GM18526 (cell line): ENCODE data around the gene ALDH1A3.

Source experiments
- POLR2A ChIP-seq: IDR thresholded peaks from 3 replicates; pipeline ENCODE4 v1.6.1; 2011; ENCODE audit not compliant: insufficient read length; ENCODE audit errors: extremely low read depth

Gene ALDH1A3

DNA sequence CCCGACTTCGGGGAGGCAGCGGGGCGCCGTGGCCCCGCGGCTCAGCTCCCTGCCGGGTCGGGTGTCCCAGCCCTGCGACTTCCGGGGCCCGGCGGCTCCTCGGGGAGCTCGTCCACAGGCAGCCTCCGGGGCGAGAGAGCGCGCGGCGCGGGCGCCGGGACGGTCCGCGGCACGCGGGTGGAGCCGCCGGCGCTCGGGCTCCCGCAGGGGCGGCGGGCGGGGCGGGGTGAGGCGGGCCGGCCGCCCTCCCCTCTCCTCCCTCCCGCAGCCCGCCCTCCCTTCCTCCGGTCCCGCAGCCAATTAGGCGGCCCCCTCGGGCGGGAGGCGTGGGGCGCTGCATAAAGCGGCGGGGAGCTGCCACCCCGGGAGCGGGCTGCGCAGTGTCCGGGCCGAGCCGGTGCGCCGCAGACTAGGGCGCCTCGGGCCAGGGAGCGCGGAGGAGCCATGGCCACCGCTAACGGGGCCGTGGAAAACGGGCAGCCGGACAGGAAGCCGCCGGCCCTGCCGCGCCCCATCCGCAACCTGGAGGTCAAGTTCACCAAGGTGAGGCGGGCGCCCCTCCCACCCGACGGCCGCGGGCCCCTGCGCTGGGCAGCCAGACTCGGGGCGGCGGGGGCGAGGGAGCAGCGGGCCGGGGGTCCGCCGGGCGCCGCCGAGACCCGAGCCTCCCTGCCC is at the start of gene ALDH1A3:
Gene ALDH1A3 (plus strand): TSS at position 368 of the 675 bp plus-strand sequence. CDS start 77 bp downstream, at position 445.
- no peak for TF ChIP-seq POLR2A

DNA sequence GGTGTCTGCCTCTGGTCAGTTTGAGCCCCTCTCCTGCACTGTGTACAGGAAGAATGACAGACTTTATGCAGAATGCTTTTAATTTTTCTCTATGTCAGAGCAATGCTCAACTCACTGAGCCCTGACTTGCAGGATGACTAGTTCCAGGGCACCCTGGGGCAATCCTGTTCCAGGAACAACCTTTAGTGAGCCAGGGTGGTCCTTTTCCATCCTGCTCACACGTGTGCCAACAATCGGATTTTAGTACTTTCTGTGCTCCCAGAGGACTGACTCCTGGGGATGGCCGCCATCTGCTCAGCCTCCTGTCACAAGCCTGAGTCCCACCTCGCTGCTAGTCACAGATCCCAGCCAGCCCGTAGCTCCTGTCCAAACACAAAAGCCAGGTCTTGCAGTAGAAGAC is 48.2 kb upstream of the ALDH1A3 start:
- TF ChIP-seq POLR2A, result no peak

DNA sequence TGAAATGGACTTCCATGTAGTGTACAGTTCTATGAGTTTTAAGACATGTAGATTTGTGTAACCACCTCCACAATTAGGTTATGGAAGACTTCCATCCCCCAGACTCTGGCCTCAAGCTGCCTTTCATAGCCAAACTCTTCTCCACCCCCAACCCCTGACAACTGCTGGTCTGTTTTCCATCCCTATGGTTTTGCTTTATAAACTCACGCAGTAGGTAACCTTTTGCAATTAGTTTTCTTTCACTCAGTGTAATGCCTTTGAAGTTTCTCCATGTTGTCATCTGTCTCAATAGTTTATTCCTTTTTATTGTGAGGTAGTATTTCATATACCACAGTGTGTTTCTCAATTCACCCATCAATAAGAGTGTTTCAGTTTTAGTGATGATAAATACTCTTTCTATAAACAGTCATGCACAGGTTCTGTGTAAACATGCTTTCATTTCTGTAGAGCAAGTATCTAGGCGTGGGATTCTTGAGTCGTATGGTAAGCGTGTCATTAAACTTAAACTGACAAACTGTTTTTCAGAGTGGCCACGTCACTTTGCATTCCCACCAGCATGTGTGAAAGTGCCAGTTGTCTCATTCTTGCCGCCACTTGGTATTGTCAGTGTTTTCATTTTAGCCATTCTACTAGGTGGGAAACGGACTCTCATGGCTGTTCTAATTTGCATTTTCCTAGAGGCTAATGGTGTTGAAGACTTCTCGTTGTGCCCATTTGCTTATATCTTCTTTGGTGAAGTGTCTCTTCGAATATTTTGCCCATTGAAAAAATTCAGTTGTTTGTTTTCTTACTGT is 47.3 kb upstream of the ALDH1A3 start:
- no peak for TF ChIP-seq POLR2A

DNA sequence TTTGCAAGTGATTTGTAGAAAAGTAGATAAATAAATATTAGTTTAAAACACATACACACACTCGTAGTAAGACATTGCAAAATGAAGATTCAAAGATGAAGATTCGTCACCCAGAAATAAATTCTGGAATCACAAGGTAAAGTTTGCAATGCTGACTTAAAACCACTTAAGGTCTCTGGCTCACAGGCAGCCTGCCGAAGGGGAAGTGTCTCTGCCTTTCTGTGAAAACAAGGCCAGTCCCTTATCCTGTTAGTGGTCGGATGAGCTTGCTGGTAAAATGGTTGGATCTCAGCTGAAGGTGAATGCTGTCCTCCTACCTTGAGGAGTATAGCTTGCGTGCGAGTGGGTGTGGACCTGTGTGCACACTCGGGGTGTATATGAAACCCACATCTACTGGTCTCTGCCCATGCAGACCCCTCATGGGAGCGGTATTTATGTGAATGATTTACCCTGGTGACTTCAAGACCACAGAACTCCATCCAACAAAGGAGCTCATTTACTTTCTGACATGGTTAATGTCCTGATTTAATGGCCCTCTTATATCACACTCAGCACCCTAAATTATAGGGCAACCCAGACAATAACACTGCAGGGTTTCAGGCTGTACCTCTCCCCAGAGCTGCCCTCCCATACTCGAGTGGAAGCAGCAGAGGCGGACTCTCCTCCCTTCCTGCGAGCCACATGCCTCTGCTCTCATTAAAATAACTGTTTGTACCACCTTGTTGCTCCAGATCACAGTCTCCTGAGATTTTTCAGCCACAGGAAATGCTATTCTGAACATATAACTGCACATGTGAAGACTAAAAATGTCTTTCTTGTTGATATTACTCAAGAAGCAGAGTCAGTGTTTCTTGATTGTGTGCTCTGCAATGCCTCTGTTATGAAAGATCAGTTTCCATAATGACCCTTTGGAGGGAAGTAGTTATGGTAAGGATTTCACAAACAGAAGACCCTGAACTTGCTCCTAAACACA is 45.9 kb upstream of the ALDH1A3 start:
- TF ChIP-seq POLR2A, result no peak

DNA sequence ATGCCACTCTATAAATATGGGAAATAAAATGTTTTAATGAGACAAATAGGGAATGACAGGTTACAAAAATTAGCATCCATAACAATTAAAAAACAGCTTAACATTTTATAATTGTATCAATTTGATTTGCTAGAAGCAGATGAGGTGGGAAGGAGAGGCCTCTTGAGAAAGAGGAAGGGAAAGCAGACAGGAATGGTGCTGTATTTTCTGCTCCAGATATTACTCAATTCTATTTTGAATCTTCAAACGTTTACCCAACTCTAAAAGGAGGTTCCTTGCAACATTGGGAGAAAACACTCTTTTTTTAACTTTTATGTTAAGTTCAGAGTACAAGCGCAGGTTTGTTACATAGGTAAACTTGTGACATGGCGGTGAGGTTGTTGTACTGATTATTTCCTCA is 44.9 kb upstream of the ALDH1A3 start:
- TF ChIP-seq POLR2A, result no peak

DNA sequence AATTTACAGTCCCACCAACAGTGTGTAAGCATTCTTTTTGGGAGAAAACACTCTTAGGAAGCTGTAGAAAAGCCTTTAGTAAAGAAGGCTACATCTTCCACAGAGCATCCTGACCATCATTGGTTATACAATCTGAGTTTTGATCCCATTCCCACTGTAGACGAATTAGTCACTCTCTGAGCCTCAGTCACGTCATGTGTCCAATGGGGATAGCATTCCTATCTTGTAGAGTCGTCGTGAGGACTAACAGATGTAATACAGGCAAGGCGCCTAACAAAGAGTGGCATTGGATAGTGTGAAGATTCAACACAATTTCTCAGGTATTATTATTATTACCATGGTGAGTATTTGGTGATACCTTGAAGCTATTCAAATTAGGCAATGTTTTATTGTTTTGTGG is 44.0 kb upstream of the ALDH1A3 start:
- TF ChIP-seq POLR2A, result no peak

DNA sequence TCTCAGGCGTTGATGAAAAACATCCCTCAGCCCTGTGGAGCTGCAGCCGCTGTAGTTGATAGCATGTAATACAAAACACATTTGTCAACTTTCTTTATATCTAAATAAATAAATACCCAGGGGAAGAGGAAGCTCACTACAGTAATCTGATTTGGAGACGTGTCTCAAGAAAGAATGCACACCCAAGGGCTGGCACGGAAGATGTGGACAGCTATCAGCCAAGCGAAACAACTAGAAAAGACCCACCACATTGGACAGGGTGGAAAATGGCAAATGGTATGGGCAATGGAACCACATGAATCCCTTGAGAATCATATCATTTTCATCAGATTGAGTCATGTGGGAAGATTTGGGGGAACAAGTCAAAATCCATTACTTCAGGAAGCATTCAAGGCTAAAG is 43.1 kb upstream of the ALDH1A3 start:
- TF ChIP-seq POLR2A, result no peak

DNA sequence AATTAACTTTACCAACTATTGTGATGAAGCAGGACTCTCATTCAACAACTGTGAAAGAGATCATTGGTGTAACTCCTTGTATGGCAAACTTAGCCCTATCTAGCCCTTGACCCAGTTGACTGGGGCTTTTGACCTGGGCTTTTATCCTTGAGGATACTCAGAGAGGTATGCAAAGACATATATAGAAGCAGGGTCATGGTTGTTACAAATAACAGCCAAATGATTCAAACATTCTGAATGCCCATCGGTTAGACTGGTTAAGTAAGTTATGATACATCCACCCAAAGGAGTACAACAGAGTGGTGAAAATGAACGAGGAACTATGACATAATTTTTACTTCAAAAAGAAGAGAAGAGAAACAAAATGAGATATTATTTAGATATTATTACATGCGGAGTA is 38.2 kb upstream of the ALDH1A3 start:
- TF ChIP-seq POLR2A, result no peak

DNA sequence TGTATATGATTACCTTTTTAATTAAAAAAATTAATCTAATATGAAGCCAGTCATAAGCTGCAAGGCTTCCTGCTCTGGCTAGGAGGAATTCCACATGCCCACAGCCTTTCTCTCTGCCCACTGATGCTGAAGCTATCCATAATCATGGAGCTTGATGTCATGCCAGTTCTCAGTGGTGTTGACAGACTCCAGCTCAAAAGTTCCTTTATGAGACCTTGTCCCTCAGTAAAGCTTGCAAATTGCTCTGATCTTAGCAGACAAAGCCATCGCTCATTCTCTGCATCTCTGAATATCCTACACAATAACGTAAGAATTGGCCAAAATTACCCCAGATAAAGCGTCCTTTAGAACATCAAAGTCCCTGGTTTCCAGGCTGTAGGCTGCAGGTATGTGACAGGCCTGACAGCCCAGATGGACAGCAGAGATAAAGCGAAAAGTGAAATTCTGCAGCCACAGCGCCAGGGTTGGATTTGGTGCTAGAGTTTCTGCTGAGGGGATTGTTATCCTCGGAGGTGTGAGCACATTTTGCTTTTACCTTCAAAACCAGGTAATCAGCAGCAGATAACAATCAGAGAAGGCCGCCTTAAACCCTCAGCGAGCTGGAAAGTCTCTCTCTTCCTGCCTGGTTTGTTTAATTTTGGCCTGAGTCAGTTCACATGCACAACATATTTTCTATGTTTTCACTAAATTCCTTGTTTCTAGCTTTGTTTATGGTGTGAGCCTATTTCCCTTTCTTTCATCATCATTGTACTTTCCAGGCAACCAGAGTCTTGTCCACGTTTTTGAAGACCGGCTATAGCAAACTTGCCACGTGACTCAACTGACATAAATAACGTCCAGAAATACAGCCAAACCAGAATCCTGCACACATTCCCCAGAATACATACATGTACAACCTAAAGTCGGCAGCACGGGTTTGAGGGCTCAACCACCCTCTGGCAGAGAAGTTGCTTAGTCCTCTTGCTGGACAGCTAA is 36.6 kb upstream of the ALDH1A3 start:
- no peak for TF ChIP-seq POLR2A

DNA sequence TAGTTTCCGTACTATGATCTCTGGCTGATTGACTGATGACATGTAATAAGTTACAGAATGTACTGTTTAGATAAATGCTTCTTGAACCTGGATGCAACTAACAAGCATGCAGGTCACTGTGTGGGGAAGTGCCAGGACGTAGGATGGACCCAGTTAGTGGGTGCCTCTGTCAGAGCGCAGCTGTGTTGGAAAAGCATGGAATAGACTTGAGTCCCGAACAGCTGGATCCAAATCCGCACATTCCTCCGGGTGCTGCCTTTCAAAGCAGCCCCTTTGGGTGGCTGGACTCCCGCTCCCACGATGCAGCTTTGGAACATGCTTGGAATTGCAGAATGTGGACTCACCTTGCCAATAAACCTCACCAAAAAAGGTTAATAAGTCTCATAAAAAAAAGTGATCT is 35.5 kb upstream of the ALDH1A3 start:
- TF ChIP-seq POLR2A, result no peak

DNA sequence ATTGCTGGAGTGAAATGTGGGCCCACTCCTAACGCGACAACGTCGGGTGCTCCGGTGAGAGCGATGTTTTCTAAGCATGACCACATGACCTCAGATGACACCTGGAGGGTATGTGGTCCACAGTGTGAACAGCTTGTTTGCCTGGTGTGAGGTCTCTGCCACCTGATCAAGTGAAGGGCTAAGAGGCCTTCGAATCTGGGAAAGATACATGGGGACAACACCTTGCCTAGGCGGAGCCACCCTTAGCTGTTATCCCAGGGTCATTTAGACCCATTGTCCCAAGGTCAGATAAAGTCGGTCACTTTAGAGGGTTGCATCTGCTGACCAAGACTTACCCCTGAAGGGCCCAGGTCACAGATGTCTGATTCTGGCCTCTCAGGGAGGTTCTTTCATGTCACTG is 34.9 kb upstream of the ALDH1A3 start:
- TF ChIP-seq POLR2A, result no peak

DNA sequence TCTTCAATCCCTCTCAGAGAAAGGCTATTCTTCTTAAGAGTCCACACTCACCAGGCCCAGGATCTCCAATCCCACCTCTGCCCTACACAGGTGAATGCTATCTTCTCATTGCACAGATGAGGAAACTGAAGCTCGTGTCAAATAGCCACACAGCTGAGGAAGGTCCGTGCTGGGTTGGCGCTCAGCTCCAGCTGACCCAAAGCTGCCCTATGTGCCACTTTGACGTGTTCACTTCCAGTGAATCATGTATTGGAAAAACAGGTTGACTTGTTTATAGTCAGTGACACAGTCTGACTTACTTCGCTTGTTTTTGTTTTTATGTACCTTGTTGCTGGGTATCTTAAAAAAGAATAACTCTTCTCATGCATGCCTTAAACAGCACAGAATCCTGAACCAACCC is 32.4 kb upstream of the ALDH1A3 start:
- TF ChIP-seq POLR2A, result no peak

DNA sequence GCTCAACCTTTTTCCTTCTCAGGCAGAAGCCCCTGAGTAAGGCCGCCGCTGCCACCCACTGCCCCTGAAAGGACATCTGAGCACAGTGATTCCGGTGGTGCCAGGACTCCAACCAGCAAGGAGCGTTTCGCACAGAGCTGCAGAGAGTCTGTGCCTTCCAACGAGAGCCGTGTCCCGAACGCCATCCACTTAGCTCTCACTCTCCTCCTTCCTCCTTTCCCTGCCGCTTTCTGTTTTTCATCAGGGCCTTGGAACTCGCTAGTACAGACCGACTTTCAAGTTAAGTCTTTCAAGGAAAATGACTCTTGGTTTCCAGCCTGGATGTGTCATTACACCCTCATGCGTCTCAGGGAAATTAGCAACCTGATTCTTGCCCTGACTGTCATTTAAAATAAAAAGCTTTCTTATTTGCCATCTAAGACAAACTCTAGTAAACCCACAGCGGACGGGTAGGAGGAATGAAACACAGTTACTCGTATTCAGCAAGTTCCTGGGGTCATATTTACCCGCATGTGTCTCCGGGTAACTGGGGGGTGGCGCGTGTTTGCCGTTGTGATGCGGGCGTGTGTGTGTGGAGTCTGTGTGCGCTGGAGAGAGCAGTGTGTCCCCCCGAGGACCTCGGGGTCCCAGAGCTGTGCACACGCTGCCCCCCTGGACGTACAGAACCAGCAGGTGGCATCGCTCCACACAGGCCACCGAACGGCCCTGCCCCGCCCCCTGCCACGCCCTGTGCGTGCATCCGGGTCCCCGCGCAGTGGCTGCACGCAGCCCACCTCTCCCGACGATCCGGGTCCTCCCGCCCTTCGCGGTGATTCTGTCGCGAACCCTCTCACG is 30.4 kb upstream of the ALDH1A3 start:
- no peak for TF ChIP-seq POLR2A

DNA sequence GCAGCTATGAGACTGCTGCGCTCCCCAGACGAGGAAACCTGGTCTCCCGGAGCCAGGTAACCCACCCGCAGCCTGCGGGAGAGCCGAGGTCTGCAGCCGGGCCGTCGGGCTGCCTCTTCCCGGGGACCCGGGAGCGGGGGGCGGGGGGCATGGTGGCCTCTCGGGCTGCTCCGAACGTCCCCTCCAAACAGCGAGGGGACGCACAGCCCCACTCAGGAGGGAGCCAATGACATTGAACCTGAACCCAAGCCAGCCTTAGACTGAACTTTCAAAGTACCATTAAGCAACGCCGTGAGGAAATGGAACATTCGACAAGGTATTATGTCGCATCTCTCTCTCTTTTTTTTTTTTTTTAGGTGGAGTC is 29.8 kb upstream of the ALDH1A3 start:
- no peak for TF ChIP-seq POLR2A
